Measurements from ENCODE around the gene CAVIN2.

CAVIN2 gene

DNA sequence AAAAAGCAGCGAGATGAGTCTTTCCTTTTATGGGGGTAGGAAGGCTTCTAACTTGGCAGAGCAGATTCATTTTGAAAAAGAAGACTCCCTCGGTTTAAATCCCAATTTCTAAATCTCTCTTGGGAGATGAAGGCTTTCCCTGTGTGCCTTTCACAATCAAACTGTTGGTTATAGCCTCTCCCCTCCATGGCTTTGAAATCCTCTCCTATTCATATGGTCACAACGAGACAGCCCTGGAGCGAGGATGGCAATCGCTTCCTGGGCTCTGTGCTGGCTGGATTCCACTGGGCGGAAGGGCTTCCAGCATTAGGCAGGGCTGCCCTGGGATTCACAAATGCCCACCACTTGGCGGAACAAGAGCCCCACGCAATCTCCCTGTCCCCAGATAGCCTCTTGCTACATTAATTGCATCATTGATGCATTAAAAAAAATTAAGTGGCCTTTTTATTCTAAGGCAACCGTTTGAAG is 1.6 kb downstream of the CAVIN2 start:
- Histone ChIP-seq H3K4me3 (ENCODE audit: low read depth in 1 of 2, low read length in 1 of 2) (no peak overlapping the region), H3K9me3 (no peaks in the 10 kb centered on the region), H3K4me1 (ENCODE audit: control insufficient read depth in 1 of 2, insufficient read depth in 1 of 2, low read depth in 1 of 2, low read length in 1 of 2) (peaks cover 7 to 17% of the 10 kb centered on the region in 2 experiments), H3K36me3 (no peaks in the 10 kb centered on the region), H3K27me3 (peaks cover 29% of the 10 kb centered on the region), H3K27ac (no peak overlapping the region)
- TF ChIP-seq, protein P1, sequence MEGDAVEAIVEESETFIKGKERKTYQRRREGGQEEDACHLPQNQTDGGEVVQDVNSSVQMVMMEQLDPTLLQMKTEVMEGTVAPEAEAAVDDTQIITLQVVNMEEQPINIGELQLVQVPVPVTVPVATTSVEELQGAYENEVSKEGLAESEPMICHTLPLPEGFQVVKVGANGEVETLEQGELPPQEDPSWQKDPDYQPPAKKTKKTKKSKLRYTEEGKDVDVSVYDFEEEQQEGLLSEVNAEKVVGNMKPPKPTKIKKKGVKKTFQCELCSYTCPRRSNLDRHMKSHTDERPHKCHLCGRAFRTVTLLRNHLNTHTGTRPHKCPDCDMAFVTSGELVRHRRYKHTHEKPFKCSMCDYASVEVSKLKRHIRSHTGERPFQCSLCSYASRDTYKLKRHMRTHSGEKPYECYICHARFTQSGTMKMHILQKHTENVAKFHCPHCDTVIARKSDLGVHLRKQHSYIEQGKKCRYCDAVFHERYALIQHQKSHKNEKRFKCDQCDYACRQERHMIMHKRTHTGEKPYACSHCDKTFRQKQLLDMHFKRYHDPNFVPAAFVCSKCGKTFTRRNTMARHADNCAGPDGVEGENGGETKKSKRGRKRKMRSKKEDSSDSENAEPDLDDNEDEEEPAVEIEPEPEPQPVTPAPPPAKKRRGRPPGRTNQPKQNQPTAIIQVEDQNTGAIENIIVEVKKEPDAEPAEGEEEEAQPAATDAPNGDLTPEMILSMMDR (IDR thresholded peaks at IDR 0.05) = no peak

- no peaks in the 10 kb centered on the region for H3K36me3 ChIP-seq
- peaks cover 7 to 17% of the 10 kb centered on the region in 2 experiments for H3K4me1 ChIP-seq (ENCODE audit: control insufficient read depth in 1 of 2, insufficient read depth in 1 of 2, low read depth in 1 of 2, low read length in 1 of 2)
- no peak overlapping the region for H3K27ac ChIP-seq
- no peak overlapping the region for H3K4me3 ChIP-seq (ENCODE audit: low read depth in 1 of 2, low read length in 1 of 2)
- peaks cover 29% of the 10 kb centered on the region for H3K27me3 ChIP-seq
- TF ChIP-seq, protein P1 (IDR thresholded peaks at IDR 0.05) = no peak
- H3K9me3 ChIP-seq = no peaks in the 10 kb centered on the region
These were observed 2.2 kb downstream of the CAVIN2 start for GRCh38 chr2:191844706-191845105.

DNA sequence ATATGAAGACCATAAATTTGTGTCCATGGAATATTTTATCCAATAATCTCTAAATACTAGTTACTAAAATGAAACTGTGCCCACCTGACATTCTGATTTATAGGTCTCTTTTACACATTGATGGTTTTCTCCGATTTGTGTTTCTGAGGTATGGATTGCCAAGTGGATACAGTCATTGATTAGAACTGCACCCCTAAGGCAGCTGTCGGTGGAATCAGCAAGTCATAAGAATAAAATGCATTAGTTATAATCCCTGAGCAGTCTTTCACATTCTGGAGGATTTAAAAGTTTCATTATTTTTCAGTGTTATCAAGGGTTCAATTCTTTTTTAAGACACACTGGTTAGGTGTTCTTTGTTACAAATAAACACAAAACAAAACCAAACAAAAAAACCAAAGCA is 6.0 kb downstream of the CAVIN2 start:
- H3K27me3 ChIP-seq = peaks cover 14% of the 10 kb centered on the region
- H3K27ac ChIP-seq = no peak overlapping the region
- no peak overlapping the region for H3K4me3 ChIP-seq (ENCODE audit: low read depth in 1 of 2, low read length in 1 of 2)
- TF ChIP-seq, protein P1 (IDR thresholded peaks at IDR 0.05) = no peak
- H3K4me1 ChIP-seq (ENCODE audit: control insufficient read depth in 1 of 2, insufficient read depth in 1 of 2, low read depth in 1 of 2, low read length in 1 of 2) = peaks cover 0 to 4% of the 10 kb centered on the region in 2 experiments
- no peaks in the 10 kb centered on the region for H3K9me3 ChIP-seq
- no peaks in the 10 kb centered on the region for H3K36me3 ChIP-seq

GRCh38 chr2:191839918-191840804 is 6.7 kb downstream of the CAVIN2 start:
- TF ChIP-seq, protein P1 (IDR thresholded peaks at IDR 0.05) = no peak
- Histone ChIP-seq H3K4me3 (ENCODE audit: low read depth in 1 of 2, low read length in 1 of 2) (no peak overlapping the region), H3K27me3 (peaks cover 6% of the 10 kb centered on the region), H3K4me1 (ENCODE audit: control insufficient read depth in 1 of 2, insufficient read depth in 1 of 2, low read depth in 1 of 2, low read length in 1 of 2) (no peaks in the 10 kb centered on the region), H3K27ac (no peak overlapping the region), H3K9me3 (no peaks in the 10 kb centered on the region), H3K36me3 (no peaks in the 10 kb centered on the region)

DNA sequence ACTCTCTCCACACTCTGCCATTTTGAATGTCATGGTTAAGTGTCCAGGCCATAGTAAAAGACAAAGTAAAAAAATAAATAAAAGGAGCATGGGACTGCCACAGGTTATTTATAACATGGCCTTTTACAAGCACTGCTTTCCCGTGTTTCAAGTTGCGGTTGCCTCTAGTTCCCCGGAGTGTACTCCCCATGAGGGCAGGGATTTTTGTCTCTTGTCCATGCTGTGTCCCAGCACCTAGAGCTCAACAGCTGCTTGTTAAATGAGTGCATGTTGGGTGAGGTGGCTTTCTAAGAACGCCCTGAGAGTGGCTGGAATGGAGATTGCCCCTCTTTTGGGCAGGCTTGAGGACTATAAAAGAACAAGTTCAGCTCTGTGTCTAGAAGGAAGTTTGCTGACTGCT is 8.4 kb downstream of the CAVIN2 start:
- H3K27ac ChIP-seq = no peak overlapping the region
- H3K4me3 ChIP-seq (ENCODE audit: low read depth in 1 of 2, low read length in 1 of 2) = no peak overlapping the region
- TF ChIP-seq, protein P1 (IDR thresholded peaks at IDR 0.05) = no peak
- no peaks in the 10 kb centered on the region for H3K4me1 ChIP-seq (ENCODE audit: control insufficient read depth in 1 of 2, insufficient read depth in 1 of 2, low read depth in 1 of 2, low read length in 1 of 2)
- no peaks in the 10 kb centered on the region for H3K36me3 ChIP-seq
- H3K27me3 ChIP-seq = no peaks in the 10 kb centered on the region
- no peaks in the 10 kb centered on the region for H3K9me3 ChIP-seq
